GM19025 (cell line): ENCODE data around the gene TSC2.
"Not testable (repeated sequence)": the region's sequence is repeated elsewhere in the genome, so short reads cannot be mapped to it uniquely, and the experiment has no call there.

Experiments
- ATAC-seq: cut with Tn5 transposase; IDR thresholded peaks from one replicate; pipeline ENCODE4 v1.9.1; 2021; ENCODE audit warnings: mild to moderate bottlenecking, low read depth, moderate library complexity; ENCODE audit not compliant: unreplicated experiment

Gene TSC2

GRCh38 chr16:2028620-2029220 lies 19.1 kb upstream of the TSC2 start:
- ATAC-seq = no peak

GRCh38 chr16:2029350-2029749 lies 18.4 kb upstream of the TSC2 start:
- ATAC-seq = no peak

- no peak for ATAC-seq
Measured at GRCh38 chr16:2030036-2030435, 17.7 kb upstream of the TSC2 start.

GRCh38 chr16:2031081-2031577 lies 16.7 kb upstream of the TSC2 start:
- ATAC-seq = no peak

- ATAC-seq = no peak
Measured at GRCh38 chr16:2032285-2033056, 15.3 kb upstream of the TSC2 start.

- ATAC-seq = no peak
Measured at GRCh38 chr16:2033057-2033908, 14.5 kb upstream of the TSC2 start.

GRCh38 chr16:2033909-2034695 lies 13.7 kb upstream of the TSC2 start:
- not testable (repeated sequence) for ATAC-seq

GRCh38 chr16:2034696-2035430 lies 12.9 kb upstream of the TSC2 start:
- no peak for ATAC-seq

GRCh38 chr16:2035431-2036199 lies 12.2 kb upstream of the TSC2 start:
- ATAC-seq = no peak

- ATAC-seq = no peak
Measured at GRCh38 chr16:2036200-2036966, 11.4 kb upstream of the TSC2 start.

GRCh38 chr16:2037115-2037514 lies 10.7 kb upstream of the TSC2 start:
- no peak for ATAC-seq

GRCh38 chr16:2037647-2038381 lies 10.0 kb upstream of the TSC2 start:
- no peak for ATAC-seq

GRCh38 chr16:2038382-2039231 lies 9.2 kb upstream of the TSC2 start:
- no peak for ATAC-seq

- ATAC-seq = no peak
Measured at GRCh38 chr16:2039274-2040031, 8.3 kb upstream of the TSC2 start.

- ATAC-seq = no peak
Measured at GRCh38 chr16:2040041-2040786, 7.6 kb upstream of the TSC2 start.
